H1 (cell line): ENCODE results near the gene NDUFAB1. TPM values are rescaled to one million over a fixed set of nuclear protein-coding genes. Genes with fewer than 3 reads are reported as not detected.

Experiments used
- ASH2L ChIP-seq: fragments of 200-600, 300-600 bp; sonication (generic); IDR thresholded peaks from one replicate; pipeline ENCODE4 v1.7.1; 2017; ENCODE audit warnings: low read length
- CBX5 ChIP-seq: fragments of 300-800, 300-1000 bp; sonication (generic); IDR thresholded peaks from 2 replicates; pipeline ENCODE4 v1.7.1; 2016; ENCODE audit warnings: antibody characterized with exemption, low read length, low read depth
- CEBPB ChIP-seq: IDR thresholded peaks from 2 replicates; pipeline ENCODE4 v1.6.1; 2012; ENCODE audit warnings: low read depth, low read length
- HDAC2 ChIP-seq, 2 experiments: fragments of 300-600 bp in 1 of 2; sonication (generic) in 1 of 2; IDR thresholded peaks; 2 replicates each; pipeline ENCODE4 v1.6.1; 2011 to 2012; ENCODE audit warnings: low read depth in 2 of 2, low read length in 2 of 2, mild to moderate bottlenecking in 2 of 2, moderate library complexity in 2 of 2, borderline replicate concordance in 1 of 2, inconsistent platforms in 1 of 2
- JUN ChIP-seq: IDR thresholded peaks from 2 replicates; pipeline ENCODE4 v1.6.1; 2011; ENCODE audit warnings: low read depth, mild to moderate bottlenecking, improper control_type of control experiment, low read length
- MAFK ChIP-seq: IDR thresholded peaks from 2 replicates; pipeline ENCODE4 v1.6.1; 2012; ENCODE audit warnings: low read depth, mild to moderate bottlenecking, improper control_type of control experiment, low read length
- SIRT6 ChIP-seq: IDR thresholded peaks from one replicate; pipeline ENCODE4 v1.7.1; 2012; ENCODE audit warnings: low read length, inconsistent platforms
- SIX5 ChIP-seq: IDR thresholded peaks from 2 replicates; pipeline ENCODE4 v1.6.1; 2011; ENCODE audit warnings: mild to moderate bottlenecking, low read depth, low read length
- TEAD4 ChIP-seq: IDR thresholded peaks from 2 replicates; pipeline ENCODE4 v1.6.1; 2012; ENCODE audit warnings: low read depth, low read length, inconsistent platforms, mixed read lengths
- polyA plus RNA-seq, 7 experiments: library from polyadenylated mRNA; depleted of rRNA in 3 of 7; stranded (reverse) in 5 of 7; unstranded in 2 of 7; fragments of >200 nt in 5 of 7; fragments of 200-250 nt in 2 of 7; gene quantifications; 1 replicate in 5 of 7; 2 replicates in 1 of 7; 4 replicates in 1 of 7; pipeline versions ENCODE4 v1.2.1 to v1.2.3, GENCODE V29; 2011 to 2013; ENCODE audit warnings: missing spikeins in 2 of 7, mixed read lengths in 2 of 7
- total RNA-seq: library from RNA; stranded (reverse); fragmentation: NEBNext Ultra II Directional; extraction: Animal tissue kit (Norgen Biotek cat#: 25700); gene quantifications from 2 replicates; pipeline ENCODE4 v1.2.1, GENCODE V29; 2021
- TF ChIP-seq, protein P1 (sequence below): IDR thresholded peaks from 2 replicates; pipeline ENCODE4 v1.6.1; 2011; ENCODE audit warnings: low read length, improper control_type of control experiment

Gene NDUFAB1
- total and polyA plus RNA-seq, 2 of the 8 experiments (the other 6 are each of a cell fraction or from before 2014, with no cell fraction given), result 135 to 294 TPM

DNA sequence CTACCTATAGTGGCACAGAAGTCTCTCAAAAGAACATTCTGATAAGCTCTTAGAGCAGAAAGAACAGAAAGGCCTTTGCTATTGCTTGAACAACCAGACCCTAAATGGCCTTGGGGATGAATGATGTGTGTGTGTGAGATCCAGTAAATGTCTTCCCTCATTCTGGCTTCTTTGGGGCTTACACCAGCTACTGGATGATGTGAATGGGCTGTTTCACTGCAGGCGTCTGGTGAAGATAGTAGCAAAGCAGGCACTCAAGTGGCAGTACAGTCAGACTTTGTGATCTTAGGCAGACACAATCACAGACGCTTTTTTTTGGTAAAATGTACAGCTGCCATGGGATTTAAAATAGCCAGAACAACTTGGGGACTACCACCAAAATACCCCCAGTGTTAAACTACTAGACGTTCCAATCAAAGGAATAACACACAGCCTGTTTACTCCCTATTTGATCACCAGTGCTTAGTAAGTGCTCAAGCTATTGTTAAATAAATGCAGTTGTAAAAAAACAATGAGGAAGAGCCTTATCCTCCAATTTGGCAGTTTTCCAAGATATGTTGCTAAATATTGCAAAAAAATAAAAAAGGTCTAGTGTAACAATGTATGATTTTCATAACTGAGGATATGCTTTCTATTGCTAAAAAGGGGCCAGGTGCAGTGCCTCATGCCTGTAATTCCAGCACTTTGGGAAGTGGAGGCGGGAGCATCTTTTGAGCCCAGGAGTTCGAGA is 17.9 kb downstream of the NDUFAB1 start (continued):
- TF ChIP-seq, protein P1, sequence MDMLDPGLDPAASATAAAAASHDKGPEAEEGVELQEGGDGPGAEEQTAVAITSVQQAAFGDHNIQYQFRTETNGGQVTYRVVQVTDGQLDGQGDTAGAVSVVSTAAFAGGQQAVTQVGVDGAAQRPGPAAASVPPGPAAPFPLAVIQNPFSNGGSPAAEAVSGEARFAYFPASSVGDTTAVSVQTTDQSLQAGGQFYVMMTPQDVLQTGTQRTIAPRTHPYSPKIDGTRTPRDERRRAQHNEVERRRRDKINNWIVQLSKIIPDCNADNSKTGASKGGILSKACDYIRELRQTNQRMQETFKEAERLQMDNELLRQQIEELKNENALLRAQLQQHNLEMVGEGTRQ, result no peak
- TF ChIP-seq SIX5 (no peak), MAFK (no peak), HDAC2 (IDR thresholded peaks at IDR 0.05; ENCODE audit: borderline replicate concordance in 1 of 2, low read depth in 2 of 2, low read length in 2 of 2) (no peak), CEBPB (no peak), CBX5 (no peak), JUN (no peak), SIRT6 (no peak), TEAD4 (no peak), ASH2L (no peak)
